Measurements from ENCODE around the gene THEM5. TPM values are rescaled to one million over a fixed set of nuclear protein-coding genes. Genes with fewer than 3 reads are reported as not detected.
"Not testable (repeated sequence)": the region's sequence is repeated elsewhere in the genome, so short reads cannot be mapped to it uniquely, and the experiment has no call there.

Gene THEM5
- total RNA-seq, 1 donor from 2014 or later = not detected

GRCh38 chr1:151887028-151887427, 33.5 kb upstream of the THEM5 start:
- no peak for DNase-seq (ENCODE audit: extremely low spot score, unreplicated experiment)
- Mint-ChIP-seq H3K36me3 (ENCODE audit: unreplicated experiment) (peaks cover 21% of the 10 kb centered on the region), H3K27ac (ENCODE audit: unreplicated experiment) (no peak overlapping the region), H3K4me1 (ENCODE audit: unreplicated experiment) (no peaks in the 10 kb centered on the region), H3K27me3 (ENCODE audit: unreplicated experiment) (no peaks in the 10 kb centered on the region), H3K4me3 (ENCODE audit: unreplicated experiment) (no peak overlapping the region), H3K9me3 (ENCODE audit: unreplicated experiment) (no peaks in the 10 kb centered on the region)
- no peak for TF ChIP-seq CTCF (IDR thresholded peaks at IDR 0.05)

- DNase-seq (ENCODE audit: extremely low spot score, unreplicated experiment) = no peak
- Mint-ChIP-seq H3K27ac (ENCODE audit: unreplicated experiment) (no peak overlapping the region), H3K36me3 (ENCODE audit: unreplicated experiment) (peaks cover 13% of the 10 kb centered on the region), H3K27me3 (ENCODE audit: unreplicated experiment) (no peaks in the 10 kb centered on the region), H3K4me3 (ENCODE audit: unreplicated experiment) (no peak overlapping the region), H3K4me1 (ENCODE audit: unreplicated experiment) (no peaks in the 10 kb centered on the region), H3K9me3 (ENCODE audit: unreplicated experiment) (no peaks in the 10 kb centered on the region)
- no peak for TF ChIP-seq CTCF (IDR thresholded peaks at IDR 0.05)
Observed at GRCh38 chr1:151885479-151885878, 32.0 kb upstream of the THEM5 start.

GRCh38 chr1:151884879-151885278, 31.4 kb upstream of the THEM5 start:
- H3K4me3 Mint-ChIP-seq (ENCODE audit: unreplicated experiment); DNase-seq (ENCODE audit: extremely low spot score, unreplicated experiment); H3K27ac Mint-ChIP-seq (ENCODE audit: unreplicated experiment); H3K4me1 Mint-ChIP-seq (ENCODE audit: unreplicated experiment); H3K27me3 Mint-ChIP-seq (ENCODE audit: unreplicated experiment); H3K9me3 Mint-ChIP-seq (ENCODE audit: unreplicated experiment): not testable (repeated sequence)
- peaks cover 13% of the 10 kb centered on the region for H3K36me3 Mint-ChIP-seq (ENCODE audit: unreplicated experiment)

GRCh38 chr1:151884445-151884844, 30.9 kb upstream of the THEM5 start:
- peaks cover 13% of the 10 kb centered on the region for H3K36me3 Mint-ChIP-seq (ENCODE audit: unreplicated experiment)
- H3K27ac Mint-ChIP-seq (ENCODE audit: unreplicated experiment); H3K27me3 Mint-ChIP-seq (ENCODE audit: unreplicated experiment); H3K4me1 Mint-ChIP-seq (ENCODE audit: unreplicated experiment); H3K9me3 Mint-ChIP-seq (ENCODE audit: unreplicated experiment); DNase-seq (ENCODE audit: extremely low spot score, unreplicated experiment); H3K4me3 Mint-ChIP-seq (ENCODE audit: unreplicated experiment): not testable (repeated sequence)

GRCh38 chr1:151883898-151884297, 30.4 kb upstream of the THEM5 start:
- peaks cover 13% of the 10 kb centered on the region for H3K36me3 Mint-ChIP-seq (ENCODE audit: unreplicated experiment)
- H3K27ac Mint-ChIP-seq (ENCODE audit: unreplicated experiment); H3K27me3 Mint-ChIP-seq (ENCODE audit: unreplicated experiment); H3K9me3 Mint-ChIP-seq (ENCODE audit: unreplicated experiment); H3K4me1 Mint-ChIP-seq (ENCODE audit: unreplicated experiment); H3K4me3 Mint-ChIP-seq (ENCODE audit: unreplicated experiment); DNase-seq (ENCODE audit: extremely low spot score, unreplicated experiment): not testable (repeated sequence)

GRCh38 chr1:151882918-151883317, 29.4 kb upstream of the THEM5 start:
- not testable (repeated sequence) for H3K9me3 Mint-ChIP-seq (ENCODE audit: unreplicated experiment); H3K4me1 Mint-ChIP-seq (ENCODE audit: unreplicated experiment); H3K27me3 Mint-ChIP-seq (ENCODE audit: unreplicated experiment); H3K4me3 Mint-ChIP-seq (ENCODE audit: unreplicated experiment); H3K27ac Mint-ChIP-seq (ENCODE audit: unreplicated experiment); DNase-seq (ENCODE audit: extremely low spot score, unreplicated experiment)
- H3K36me3 Mint-ChIP-seq (ENCODE audit: unreplicated experiment) = peaks cover 14% of the 10 kb centered on the region

- Mint-ChIP-seq H3K36me3 (ENCODE audit: unreplicated experiment) (peaks cover 14% of the 10 kb centered on the region), H3K27ac (ENCODE audit: unreplicated experiment) (no peak overlapping the region), H3K27me3 (ENCODE audit: unreplicated experiment) (no peaks in the 10 kb centered on the region), H3K4me3 (ENCODE audit: unreplicated experiment) (no peak overlapping the region), H3K9me3 (ENCODE audit: unreplicated experiment) (no peaks in the 10 kb centered on the region), H3K4me1 (ENCODE audit: unreplicated experiment) (no peaks in the 10 kb centered on the region)
- no peak for TF ChIP-seq CTCF (IDR thresholded peaks at IDR 0.05)
- no peak for DNase-seq (ENCODE audit: extremely low spot score, unreplicated experiment)
Observed at GRCh38 chr1:151882466-151882865, 29.0 kb upstream of the THEM5 start.
